ENCODE results near the gene PITPNB.

Gene PITPNB

DNA sequence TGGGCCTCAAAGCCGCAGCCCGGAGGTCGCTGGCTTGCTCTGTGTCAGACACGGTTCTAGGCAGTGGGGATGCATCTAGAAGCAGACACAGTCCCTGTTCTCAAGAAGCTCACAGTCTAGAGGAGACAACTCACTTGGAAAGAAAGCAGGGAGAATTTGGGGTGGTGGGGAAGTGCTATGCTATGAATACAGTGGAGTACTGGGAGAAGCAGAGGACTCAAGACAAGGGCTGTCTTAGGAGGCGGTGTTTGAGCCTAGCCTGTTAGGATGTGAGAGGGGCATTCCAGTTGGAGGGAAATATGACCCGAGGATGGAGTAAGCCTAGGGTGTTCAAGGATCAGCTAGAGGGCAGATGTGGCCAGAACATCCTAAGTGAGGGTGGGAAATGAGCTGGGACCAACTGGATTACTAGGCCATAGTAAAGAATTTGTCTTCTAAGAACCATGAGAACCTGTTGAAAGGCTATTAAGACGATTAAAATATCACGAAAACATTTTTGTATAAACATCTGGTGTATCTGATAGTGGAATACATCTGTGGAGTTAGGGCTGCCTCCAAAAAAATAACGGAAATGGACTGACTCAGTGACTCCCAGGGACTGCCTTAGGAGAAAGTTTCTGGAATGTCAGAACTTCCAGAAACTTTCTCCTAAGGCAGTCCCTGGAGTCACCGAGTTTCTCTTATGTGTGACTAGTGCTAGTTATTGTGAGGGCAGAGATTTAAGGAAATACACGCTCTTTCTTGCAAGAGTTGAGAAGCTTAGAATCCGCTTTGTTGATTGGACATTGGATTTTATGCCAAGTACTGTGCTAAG lies 1.1 kb upstream of the PITPNB start:
- no peak for DNase-seq (ENCODE audit: low read depth)

DNA sequence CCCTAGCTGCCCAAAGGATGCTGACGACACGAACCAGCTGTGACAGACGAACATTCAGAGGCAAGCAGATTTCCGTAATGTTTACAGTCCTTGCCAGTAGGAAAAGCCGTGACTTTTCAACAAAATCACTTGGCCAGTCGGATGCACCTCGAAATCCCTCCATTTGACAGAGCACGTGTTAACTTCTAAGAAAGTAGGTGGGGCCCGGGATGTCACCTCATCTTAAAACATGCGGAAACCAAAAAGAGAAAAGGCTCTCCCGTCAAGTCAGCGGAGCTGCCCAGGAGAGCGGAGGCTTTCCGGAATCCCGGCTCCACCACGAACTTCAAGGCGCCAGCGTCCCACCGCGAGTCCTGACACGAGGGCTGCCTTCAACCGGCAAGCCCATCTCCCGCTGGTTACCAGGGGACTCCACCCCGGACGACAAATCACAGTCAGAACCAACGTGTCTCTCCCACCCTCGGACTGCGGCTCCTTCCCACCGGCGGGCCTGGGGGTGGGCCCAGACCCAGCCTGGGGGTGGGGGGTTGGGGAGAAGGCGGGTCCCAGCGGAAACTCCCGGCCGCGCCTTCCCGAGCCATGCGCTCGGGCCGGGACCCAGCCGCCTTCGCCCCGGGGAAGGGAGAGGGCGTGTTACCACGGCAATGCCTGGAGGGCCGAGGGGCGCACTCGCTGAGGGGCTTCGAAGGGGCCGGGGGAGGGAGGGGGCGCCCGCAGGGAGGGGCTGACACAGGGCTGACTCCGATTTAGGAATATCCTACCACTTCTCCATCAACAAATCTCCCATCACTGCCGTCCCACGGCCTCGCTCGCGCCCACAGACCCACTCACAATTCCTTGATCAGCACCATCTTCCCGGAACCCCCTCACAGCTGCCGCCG lies 475 bp downstream of the PITPNB start:
- peak; percentile 14 for DNase-seq (ENCODE audit: low read depth)

DNA sequence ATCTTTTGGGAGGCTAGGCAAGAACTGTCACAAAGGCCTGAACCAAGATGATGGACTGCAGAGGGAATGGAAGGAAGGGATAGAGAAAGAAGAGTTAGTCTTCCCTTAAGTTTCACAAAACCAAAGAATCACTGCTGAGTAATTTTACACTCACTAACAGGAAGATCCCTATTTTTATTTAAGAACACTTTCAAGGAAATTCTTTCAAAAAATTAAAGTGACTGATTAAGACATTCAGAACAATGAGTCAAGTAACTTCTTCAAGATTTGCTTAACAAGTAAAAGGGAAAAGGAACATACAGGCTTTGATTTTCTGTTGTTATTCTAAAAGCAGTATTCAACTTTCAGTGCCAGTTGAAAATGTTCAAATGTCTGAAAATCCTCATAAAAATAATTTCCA lies 3.1 kb downstream of the PITPNB start:
- DNase-seq (ENCODE audit: low read depth), result no peak

GRCh38 chr22:27913162-27913741 lies 5.8 kb downstream of the PITPNB start:
- DNase-seq (ENCODE audit: low read depth), result no peak

DNA sequence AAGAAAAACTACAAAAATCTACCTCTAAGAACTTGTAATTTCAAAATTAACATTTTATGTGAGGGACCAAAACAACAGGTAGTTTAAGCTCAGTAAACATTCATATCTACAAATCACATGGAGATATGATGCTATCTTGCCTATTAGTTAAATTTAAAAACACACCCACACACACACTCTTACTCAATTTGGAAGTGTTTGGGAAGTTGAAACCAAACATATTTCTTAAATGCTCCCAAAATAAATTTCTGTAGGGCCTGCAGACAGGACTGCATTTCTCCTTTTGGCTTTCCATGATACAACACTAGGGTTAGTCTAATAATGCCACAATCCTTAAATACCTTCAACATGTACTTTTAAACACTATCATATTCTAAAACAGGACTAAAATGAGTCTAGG lies 7.0 kb downstream of the PITPNB start:
- DNase-seq (ENCODE audit: low read depth), result no peak

DNA sequence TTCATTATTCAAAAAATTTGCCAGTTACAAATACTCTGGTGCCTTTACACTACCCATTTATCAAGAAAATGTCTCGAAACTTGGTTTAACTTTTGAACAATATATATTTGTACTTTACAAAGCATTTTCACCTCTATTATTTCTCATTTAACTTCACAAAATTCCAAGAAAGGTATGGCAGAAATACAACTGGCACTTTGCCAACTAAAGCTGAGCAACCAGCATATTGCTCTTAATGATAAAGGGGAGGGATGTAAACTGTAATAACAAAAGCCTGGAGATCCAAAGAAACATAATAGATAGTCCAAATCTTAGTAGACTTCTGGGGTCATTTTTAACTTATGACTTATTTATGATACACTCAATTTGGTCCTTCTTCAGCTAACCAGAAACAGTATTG lies 7.7 kb downstream of the PITPNB start:
- no peak for DNase-seq (ENCODE audit: low read depth)

GRCh38 chr22:27906241-27906640 lies 12.8 kb downstream of the PITPNB start:
- DNase-seq (ENCODE audit: low read depth), result no peak

- DNase-seq (ENCODE audit: low read depth), result no peak
Measured at GRCh38 chr22:27905653-27906052, 13.4 kb downstream of the PITPNB start.

GRCh38 chr22:27903805-27904473 lies 15.1 kb downstream of the PITPNB start:
- DNase-seq (ENCODE audit: low read depth), result no peak

- no peak for DNase-seq (ENCODE audit: low read depth)
Measured at GRCh38 chr22:27900153-27900552, 18.9 kb downstream of the PITPNB start.

DNA sequence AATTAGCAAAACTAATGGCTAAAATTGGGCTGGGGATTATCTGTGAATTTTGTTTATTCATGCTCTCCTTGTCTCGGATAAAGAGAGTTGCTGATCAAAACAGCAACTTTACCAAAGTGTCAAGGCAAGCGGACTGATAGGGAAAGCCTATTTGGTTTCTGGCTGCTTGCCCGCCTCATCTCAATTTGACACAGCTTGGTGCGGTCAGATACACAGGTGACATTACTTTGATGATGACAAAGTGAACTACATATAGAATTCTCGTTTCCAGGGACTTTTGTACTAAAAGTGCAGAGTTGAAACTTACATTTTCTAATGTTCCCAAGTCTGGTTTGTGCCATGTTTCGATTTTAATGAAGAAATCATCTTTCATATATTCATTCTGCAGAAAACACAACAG lies 22.8 kb downstream of the PITPNB start:
- DNase-seq (ENCODE audit: low read depth), result no peak

DNA sequence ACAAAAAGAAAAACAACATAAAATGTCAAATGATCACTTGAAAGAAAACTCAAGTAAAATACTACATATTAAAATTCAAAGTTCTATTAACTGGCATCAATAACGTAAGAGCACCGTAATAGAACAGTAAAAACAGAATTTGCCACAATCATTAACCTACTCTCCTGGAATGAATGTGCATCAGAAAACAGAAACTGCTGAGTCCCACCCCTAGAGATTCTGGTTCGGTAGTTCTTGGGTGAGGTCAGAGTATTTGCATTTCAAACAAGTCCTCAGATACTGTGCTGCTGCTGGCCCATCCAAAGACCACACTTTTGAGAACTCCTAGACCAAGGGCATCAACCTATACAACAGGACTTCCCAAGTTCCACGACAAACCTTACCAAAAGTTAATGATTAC lies 23.5 kb downstream of the PITPNB start:
- DNase-seq (ENCODE audit: low read depth), result no peak

DNA sequence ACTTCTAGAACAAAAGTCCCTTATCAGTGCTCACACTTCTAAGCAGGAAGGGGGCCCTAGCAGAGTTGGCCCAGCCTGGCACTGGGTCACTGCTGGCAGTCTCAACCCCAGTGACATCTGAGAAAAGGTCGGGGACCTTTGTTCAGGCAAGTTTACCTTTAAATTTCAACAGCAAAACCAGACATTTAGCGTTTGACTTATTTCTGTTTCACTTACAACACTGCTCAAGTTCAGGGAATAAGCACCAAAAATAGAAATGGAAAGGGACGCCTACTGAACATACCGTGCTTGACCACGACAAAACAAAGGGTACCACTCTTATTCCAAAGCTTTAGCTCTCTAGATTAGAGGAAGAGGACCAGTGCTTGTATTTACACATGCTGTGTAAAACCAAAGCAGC lies 26.2 kb downstream of the PITPNB start:
- DNase-seq (ENCODE audit: low read depth), result no peak

- DNase-seq (ENCODE audit: low read depth), result no peak
Measured at GRCh38 chr22:27892064-27892463, 27.0 kb downstream of the PITPNB start.

- no peak for DNase-seq (ENCODE audit: low read depth)
Measured at GRCh38 chr22:27888310-27888709, 30.7 kb downstream of the PITPNB start.

DNA sequence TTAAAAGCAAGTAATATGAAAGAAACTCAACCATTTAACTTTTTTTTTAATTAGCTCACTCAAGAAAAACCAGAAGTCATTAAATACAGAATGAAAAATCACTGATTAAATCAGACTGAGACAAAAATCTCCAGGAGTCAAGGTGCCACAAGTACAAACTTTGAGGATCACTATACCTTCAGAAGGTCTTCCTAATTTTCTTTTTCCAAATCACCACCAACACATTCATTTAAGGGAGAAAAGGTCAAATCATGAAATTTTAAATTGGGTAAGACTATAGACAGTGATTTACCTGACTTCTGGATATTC lies 32.3 kb downstream of the PITPNB start:
- DNase-seq (ENCODE audit: low read depth), result no peak

GRCh38 chr22:27885977-27886842 lies 32.8 kb downstream of the PITPNB start:
- peak; percentile 5 for DNase-seq (ENCODE audit: low read depth)

DNA sequence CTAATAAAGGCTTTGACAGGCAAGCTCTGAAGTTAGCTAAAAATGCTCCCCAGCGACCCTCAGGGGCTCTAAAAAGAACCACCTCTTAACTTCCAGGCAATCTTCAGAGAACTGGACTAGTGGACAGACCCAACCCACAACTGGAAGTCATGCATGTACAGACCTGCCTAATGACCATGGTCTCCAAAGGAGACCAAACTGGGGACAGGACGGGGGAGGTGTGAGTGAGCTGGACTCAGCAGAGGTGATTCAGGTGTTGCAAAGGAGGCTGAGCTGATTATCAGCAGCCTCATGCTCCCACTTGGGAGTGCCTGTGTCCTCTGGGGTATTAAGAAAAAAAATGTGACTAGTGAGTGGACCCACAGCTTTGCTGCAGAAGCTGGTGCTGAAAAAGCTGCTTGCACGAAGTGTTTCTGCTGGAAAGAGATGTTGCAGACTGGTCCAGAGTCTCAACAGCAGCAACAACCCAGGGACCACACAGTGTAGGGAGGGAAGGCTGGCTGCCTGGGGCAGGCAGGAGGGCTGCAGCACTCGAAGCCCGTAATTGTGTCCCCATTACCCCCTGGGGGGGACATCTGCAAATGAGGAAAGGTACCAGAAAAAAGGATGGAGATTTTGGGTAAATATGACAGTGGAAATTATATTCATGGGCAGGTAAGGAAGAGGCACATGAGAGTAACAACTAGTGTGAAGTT lies 35.3 kb downstream of the PITPNB start:
- DNase-seq (ENCODE audit: low read depth), result no peak

GRCh38 chr22:27882507-27883290 lies 36.4 kb downstream of the PITPNB start:
- no peak for DNase-seq (ENCODE audit: low read depth)

DNA sequence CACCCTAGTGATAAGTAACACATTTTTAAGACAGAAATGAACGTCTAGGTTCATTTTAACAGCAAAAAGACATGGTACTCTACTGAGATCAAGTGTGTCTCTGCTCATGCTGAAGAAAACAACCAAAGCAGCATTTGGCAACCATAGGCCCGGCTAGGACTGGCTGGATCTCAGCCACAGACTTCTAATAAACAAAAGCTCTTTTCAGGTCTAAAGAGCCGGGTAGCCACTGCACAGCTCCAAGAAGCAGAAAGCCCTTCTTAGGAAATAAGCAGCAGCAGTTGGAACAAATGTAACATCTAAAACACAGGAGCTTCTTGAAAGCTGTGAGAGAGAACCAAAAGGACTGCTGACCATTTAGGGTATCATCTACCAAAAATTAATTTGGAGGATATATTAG lies 37.6 kb downstream of the PITPNB start:
- DNase-seq (ENCODE audit: low read depth), result no peak
